Measurements from ENCODE around the gene HOXA3.

Gene HOXA3

GRCh38 chr7:27176962-27177794 is 24.8 kb upstream of the HOXA3 start:
- no peak for TF ChIP-seq CTCF (IDR thresholded peaks at IDR 0.05; ENCODE audit: control insufficient read depth, insufficient read depth, low read depth, low read length, missing control alignments)
- DNase-seq (ENCODE audit: low read depth), result no peak
- H3K4me3 ChIP-seq (ENCODE audit: control insufficient read depth, low read depth, low read length), result peak overlapping the region; percentile 87

GRCh38 chr7:27176524-27176845 is 24.1 kb upstream of the HOXA3 start:
- peak overlapping the region; percentile 87 for H3K4me3 ChIP-seq (ENCODE audit: control insufficient read depth, low read depth, low read length)
- no peak for TF ChIP-seq CTCF (IDR thresholded peaks at IDR 0.05; ENCODE audit: control insufficient read depth, insufficient read depth, low read depth, low read length, missing control alignments)
- DNase-seq (ENCODE audit: low read depth), result no peak

- no peak for DNase-seq (ENCODE audit: low read depth)
These were observed 23.5 kb upstream of the HOXA3 start for GRCh38 chr7:27175626-27176523.

GRCh38 chr7:27174874-27175625 is 22.7 kb upstream of the HOXA3 start:
- TF ChIP-seq CTCF (IDR thresholded peaks at IDR 0.05; ENCODE audit: control insufficient read depth, insufficient read depth, low read depth, low read length, missing control alignments), result no peak
- no peak for DNase-seq (ENCODE audit: low read depth)
- peak overlapping the region; percentile 87 for H3K4me3 ChIP-seq (ENCODE audit: control insufficient read depth, low read depth, low read length)

More at GRCh38 chr7:27175626-27176523, 23.5 kb upstream of the HOXA3 start:
- H3K4me3 ChIP-seq (ENCODE audit: control insufficient read depth, low read depth, low read length), result peak overlapping the region; percentile 87
- TF ChIP-seq CTCF (IDR thresholded peaks at IDR 0.05; ENCODE audit: control insufficient read depth, insufficient read depth, low read depth, low read length, missing control alignments), result no peak

GRCh38 chr7:27173956-27174873 is 21.8 kb upstream of the HOXA3 start, which contains the start of gene HOXA10:
Gene HOXA10 (minus strand): TSS chr7:27174320. CDS start chr7:27174306, 14 bp downstream.
- TF ChIP-seq CTCF (IDR thresholded peaks at IDR 0.05; ENCODE audit: control insufficient read depth, insufficient read depth, low read depth, low read length, missing control alignments), result no peak
- peak within 1 kb of the TSS; percentile 87 for H3K4me3 ChIP-seq (ENCODE audit: control insufficient read depth, low read depth, low read length)
- no peak for DNase-seq (ENCODE audit: low read depth)
